ENCODE measurements around the gene PUDP.
"Not testable (repeated sequence)": the region's sequence is repeated elsewhere in the genome, so short reads cannot be mapped to it uniquely, and the experiment has no call there.

Gene PUDP

GRCh38 chrX:7024850-7025249, 123.1 kb downstream of the PUDP start:
- no peak for DNase-seq

- DNase-seq = not testable (repeated sequence)
Measured at GRCh38 chrX:7022996-7023395, 125.0 kb downstream of the PUDP start.

GRCh38 chrX:7021991-7022390, 126.0 kb downstream of the PUDP start:
- no peak for DNase-seq

- no peak for DNase-seq
Measured at GRCh38 chrX:7019555-7019954, 128.4 kb downstream of the PUDP start.

- not testable (repeated sequence) for DNase-seq
Measured at GRCh38 chrX:7012262-7012834, 135.6 kb downstream of the PUDP start.

- DNase-seq = not testable (repeated sequence)
Measured at GRCh38 chrX:7010897-7011296, 137.1 kb downstream of the PUDP start.

GRCh38 chrX:7007328-7007727, 140.6 kb downstream of the PUDP start:
- DNase-seq = not testable (repeated sequence)
